HG03095 (cell line): ENCODE results near the gene NTMT1.

Source experiments
- ATAC-seq: cut with Tn5 transposase; IDR thresholded peaks from one replicate; pipeline ENCODE4 v1.9.1; 2021; ENCODE audit warnings: moderate library complexity; ENCODE audit not compliant: unreplicated experiment

The NTMT1 gene

DNA sequence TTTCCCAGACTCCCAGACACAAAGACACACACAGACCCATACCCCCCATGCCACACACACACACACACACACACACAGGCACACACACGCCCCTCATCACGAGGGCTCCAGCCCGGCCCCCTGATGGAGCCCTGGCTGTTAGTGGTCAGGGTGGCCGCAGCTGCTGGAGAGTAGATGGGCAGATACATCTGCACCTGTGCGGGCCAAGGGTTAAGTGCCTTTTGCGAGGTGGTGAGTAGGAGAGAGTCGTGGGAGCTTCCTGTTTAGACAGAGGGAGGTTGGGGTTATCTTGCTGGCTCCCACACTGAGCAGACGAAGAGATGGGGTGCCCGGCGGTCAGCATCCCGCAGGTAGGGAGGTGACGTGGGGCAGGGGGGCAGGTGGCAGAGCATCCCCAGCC, 47.6 kb downstream of the NTMT1 start:
- no peak for ATAC-seq

DNA sequence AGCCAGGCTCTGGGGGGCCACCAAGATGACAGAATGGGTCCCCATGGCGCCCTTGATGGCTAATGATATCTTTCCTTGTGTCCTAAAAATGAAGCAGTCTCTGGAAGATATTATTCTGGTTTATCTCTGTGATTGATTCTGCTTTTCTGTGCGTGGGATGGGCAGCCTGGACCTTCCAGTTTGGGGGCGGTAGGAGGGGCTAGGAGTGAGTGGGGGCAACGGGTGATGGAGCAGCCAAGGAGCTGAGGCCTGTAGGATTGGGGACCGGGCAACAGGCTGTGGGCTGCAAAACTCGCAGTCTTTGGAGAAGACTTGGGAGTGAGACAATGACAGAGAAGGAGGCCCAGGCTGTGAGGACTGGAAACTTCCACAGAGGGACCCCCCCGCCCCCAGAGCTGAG, 48.3 kb downstream of the NTMT1 start:
- no peak for ATAC-seq

DNA sequence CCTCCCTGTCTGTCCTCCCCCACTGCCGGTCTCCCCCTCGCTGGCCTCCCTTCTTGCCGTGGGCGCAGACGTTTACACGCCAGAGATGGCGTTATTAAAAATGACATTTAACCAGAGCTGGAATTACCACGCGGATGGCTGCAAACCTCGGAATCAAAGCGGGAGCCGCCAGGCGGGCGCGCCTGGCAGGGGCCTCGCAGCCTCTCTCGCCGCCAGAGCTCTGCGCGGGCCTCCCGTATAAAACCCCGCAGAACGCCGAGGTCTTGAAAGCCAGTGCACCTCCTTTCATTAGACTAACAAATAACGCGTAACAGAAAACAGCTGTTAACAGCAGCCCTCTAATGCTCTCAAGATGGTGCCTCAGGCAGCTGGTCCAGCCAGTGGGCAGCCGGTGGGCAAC, 49.7 kb downstream of the NTMT1 start:
- no peak for ATAC-seq

DNA sequence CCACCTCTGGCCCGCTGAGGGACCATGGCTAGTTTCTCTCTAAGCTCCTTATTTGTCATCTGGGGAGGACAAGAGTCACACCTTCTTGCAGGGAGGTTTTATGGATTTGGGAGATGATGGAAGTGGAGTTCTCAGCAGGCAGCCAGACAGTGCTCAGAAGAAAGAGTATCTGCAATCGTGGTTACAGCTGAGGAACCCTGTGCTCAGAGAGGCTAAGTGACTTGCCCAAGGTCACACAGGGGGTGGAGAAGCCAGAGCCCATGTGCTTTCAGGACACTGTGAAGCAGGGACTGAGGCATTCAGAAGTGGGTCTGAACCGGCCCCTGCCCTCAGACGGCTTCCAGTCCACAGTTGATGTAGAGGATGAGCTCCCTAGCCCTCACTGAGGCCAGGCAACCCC, 50.3 kb downstream of the NTMT1 start:
- no peak for ATAC-seq

DNA sequence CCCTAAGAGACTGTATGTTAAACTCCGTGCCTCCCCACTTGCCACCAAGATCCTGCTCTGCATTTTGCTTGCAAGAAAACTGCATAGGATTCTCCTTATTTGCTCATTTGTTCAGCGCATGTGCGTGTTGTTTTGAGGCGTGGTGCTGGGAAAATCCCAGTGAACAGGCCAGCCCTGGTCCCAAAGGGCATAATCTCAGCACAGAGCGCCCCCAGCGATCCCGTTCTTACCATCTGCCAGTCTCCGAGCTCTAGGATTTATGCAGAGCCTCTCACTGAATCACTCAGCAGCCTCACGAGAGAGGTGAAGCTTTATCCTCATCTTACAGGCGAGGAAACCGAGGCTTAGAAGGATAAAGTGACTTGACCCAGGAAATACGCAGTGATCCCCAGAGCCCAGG, 51.0 kb downstream of the NTMT1 start:
- ATAC-seq = no peak

DNA sequence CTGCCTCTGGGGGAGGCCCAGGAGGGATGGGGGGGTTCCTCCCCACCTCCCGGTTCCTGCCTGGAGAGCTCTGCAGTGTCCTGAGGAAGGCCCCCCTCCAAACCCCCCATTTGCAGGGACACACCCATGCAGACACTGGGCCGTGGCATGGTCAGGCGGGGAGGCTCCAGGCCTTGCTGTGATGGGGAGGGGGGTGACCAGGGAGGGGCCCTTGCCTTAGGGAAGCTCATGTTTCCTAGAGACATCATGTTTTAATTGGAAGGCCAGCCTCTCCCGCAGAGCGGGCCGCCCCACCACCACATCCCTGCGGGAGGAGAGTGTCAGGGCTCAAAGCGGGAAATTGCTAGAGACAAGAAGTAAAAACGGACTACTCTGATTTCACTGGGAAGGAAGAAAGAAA, 51.5 kb downstream of the NTMT1 start:
- no peak for ATAC-seq

DNA sequence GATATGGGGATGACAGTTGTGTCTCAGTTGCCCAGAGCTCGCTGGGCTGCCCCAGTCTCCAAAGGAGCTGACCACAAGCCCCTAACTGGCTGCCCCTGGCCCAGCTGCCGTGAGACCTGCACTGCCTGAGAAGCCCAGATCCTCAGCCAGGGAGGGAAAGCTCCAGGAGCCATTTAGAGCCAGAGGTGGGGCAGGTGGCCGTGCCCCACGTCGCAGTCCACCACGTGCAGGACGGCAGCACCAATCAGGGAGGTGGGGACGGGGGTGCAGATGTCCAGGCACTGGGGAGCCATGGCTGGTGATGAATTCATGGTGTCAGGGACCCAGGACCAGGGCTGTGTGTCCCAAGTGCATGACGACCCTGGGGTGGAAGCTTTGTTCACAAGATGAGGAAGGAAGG, 52.9 kb downstream of the NTMT1 start:
- ATAC-seq = no peak

DNA sequence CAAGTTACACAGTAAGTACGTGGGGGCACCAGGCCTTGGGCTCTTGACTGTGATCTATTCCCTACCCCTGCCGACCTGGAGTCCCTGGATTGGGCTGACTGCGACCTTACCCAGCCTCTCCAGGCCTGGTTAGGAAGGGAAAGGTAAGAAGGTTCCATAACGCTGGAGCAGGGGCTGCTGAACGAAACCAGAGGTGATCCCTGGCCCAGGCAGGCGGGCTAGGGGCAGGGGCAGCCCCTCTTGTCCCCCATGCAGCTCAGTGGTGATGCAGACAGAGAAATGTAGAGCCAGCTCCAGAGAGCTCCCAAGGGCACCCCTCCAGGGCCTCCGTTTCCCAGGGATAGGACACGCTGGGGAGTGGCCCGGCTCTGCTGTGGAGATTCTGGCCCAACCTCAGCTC, 53.6 kb downstream of the NTMT1 start:
- no peak for ATAC-seq

DNA sequence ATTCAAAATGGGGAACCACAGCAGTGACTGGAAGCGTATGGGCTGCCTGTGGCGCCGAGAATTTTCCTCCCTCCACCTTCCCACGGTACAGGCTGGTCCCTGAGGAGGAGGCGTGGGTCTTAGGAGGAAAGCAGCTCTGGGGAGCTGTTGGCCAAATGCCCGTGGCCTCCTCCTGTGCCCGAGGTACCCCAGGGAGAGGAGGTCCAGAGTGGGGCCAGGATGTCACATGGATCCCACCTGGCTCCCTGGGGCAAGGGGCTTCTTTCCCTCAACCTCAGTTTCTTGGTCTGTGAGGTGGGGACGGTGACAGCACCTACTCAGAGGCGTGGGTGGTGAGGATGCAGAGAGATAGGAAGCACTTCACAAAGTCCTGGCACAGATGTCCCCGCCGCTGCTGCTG, 56.0 kb downstream of the NTMT1 start:
- ATAC-seq = no peak

DNA sequence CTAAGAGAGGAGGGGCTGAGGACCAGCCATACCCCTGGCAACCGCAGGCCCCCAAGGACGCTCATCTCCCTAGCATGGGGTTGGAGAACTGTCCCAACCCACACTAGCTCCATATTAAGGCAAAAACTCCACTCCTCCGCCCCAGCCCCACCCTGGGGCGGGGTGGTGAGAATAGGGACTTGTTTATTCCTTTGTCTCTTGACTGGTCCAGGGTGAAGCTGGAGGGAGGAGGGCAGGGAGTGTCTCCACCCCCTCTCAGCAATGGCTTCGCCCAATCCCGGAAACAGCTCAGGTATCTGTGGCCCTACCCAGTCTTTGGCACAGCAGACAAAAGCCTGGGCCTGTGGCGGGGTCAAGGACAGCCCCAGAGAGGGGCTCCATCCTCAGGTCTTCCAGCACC, 56.4 kb downstream of the NTMT1 start:
- no peak for ATAC-seq

DNA sequence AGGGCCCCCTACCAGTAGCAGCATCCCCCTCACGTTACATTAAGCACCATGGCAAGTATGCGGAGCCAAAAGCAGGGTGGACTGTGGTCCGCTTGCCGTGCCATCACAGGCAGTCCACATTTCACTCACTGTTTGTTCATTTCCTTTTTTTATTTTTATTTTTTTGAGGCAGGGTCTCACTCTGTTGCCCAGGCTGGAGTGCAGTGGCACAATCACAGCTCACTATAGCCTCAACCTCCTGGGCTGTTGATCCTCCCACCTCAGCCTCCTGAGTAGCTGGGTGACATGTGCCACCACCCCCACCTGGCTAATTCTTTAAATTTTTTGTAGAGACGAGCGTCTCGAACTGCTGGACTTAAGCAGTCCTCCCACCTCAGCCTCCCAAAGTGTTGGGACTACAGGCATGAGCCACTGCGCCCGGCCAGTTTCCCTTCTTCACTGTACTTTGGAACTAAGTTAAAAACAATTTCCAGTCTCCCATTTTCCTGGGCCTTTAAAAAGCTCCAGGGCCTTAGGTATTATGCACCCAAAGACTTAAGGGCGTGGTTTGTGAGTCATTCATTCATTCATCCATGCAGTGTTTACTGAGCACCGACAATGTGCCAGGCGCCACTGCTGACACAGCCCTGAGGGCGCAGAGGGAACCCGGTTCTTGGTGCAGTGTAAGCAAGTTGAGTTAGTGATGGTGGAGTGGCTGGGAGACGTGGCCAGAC, 59.4 kb downstream of the NTMT1 start:
- ATAC-seq = no peak
